H9 (cell line): ENCODE measurements around the gene RPAP2. TPM values are rescaled to one million over a fixed set of nuclear protein-coding genes. Genes with fewer than 3 reads are reported as not detected.

Experiments
- DNase-seq: peaks from one replicate; pipeline ENCODE4 v3.0.0-alpha.2; 2017
- H2AFZ ChIP-seq: one replicate; pipeline ENCODE4 v1.6.1; 2013; ENCODE audit warnings: mild to moderate bottlenecking, low read length, control low read depth, moderate library complexity
- H2AK5ac ChIP-seq: 2 replicates; pipeline ENCODE4 v1.6.1; 2013; ENCODE audit warnings: low read length, control low read depth, mixed read lengths; ENCODE audit not compliant: insufficient read length
- H2BK120ac ChIP-seq: one replicate; pipeline ENCODE4 v1.6.1; 2013; ENCODE audit warnings: low read depth, mild to moderate bottlenecking, low read length, control low read depth, inconsistent platforms; ENCODE audit not compliant: poor library complexity, severe bottlenecking
- H2BK12ac ChIP-seq: 2 replicates; pipeline ENCODE4 v1.6.1; 2013; ENCODE audit warnings: low read length, control low read depth, mixed read lengths, low read depth; ENCODE audit not compliant: insufficient read length
- H2BK15ac ChIP-seq: 2 replicates; pipeline ENCODE4 v1.6.1; 2013; ENCODE audit warnings: low read depth, low read length, control low read depth
- H2BK20ac ChIP-seq: one replicate; pipeline ENCODE4 v1.6.1; 2013; ENCODE audit warnings: low read depth, mild to moderate bottlenecking, low read length, control low read depth, inconsistent platforms; ENCODE audit not compliant: poor library complexity, severe bottlenecking
- H2BK5ac ChIP-seq: 2 replicates; pipeline ENCODE4 v1.6.1; 2013; ENCODE audit warnings: low read length, control low read depth, mixed read lengths; ENCODE audit not compliant: insufficient read length
- H3K14ac ChIP-seq: 2 replicates; pipeline ENCODE4 v1.6.1; 2013; ENCODE audit warnings: low read length, control low read depth; ENCODE audit not compliant: insufficient read depth
- H3K18ac ChIP-seq: 2 replicates; pipeline ENCODE4 v1.6.1; 2013; ENCODE audit warnings: low read depth, mild to moderate bottlenecking, mixed read lengths, low read length, control low read depth; ENCODE audit not compliant: insufficient read length
- H3K23ac ChIP-seq: 2 replicates; pipeline ENCODE4 v1.6.1; 2013; ENCODE audit warnings: low read length, control low read depth, mixed read lengths, low read depth; ENCODE audit not compliant: insufficient read length
- H3K23me2 ChIP-seq: 2 replicates; pipeline ENCODE4 v1.6.1; 2013; ENCODE audit warnings: low read depth, mild to moderate bottlenecking, mixed read lengths, low read length, control low read depth; ENCODE audit not compliant: insufficient read length, poor library complexity, severe bottlenecking
- H3K27ac ChIP-seq: 2 replicates; pipeline ENCODE4 v1.5.1; 2013; ENCODE audit warnings: low read length, control low read depth, mixed read lengths, low read depth; ENCODE audit not compliant: insufficient read length
- H3K27me3 ChIP-seq: 2 replicates; pipeline ENCODE4 v1.6.1; 2013; ENCODE audit warnings: low read length, control low read depth, inconsistent platforms; ENCODE audit not compliant: insufficient read depth
- H3K4ac ChIP-seq: 2 replicates; pipeline ENCODE4 v1.6.1; 2013; ENCODE audit warnings: low read depth, mild to moderate bottlenecking, control low read depth, inconsistent platforms, low read length, moderate library complexity
- H3K4me1 ChIP-seq: 2 replicates; pipeline ENCODE4 v1.6.1; 2013; ENCODE audit warnings: low read length, control low read depth, inconsistent platforms; ENCODE audit not compliant: insufficient read depth
- H3K4me2 ChIP-seq: 2 replicates; pipeline ENCODE4 v1.6.1; 2013; ENCODE audit warnings: low read length, control low read depth, mixed read lengths; ENCODE audit not compliant: insufficient read length, insufficient read depth
- H3K56ac ChIP-seq: 2 replicates; pipeline ENCODE4 v1.6.1; 2013; ENCODE audit warnings: low read depth, mild to moderate bottlenecking, mixed read lengths, low read length, control low read depth; ENCODE audit not compliant: insufficient read length
- H3K79me1 ChIP-seq: 2 replicates; pipeline ENCODE4 v1.6.1; 2013; ENCODE audit warnings: low read depth, mild to moderate bottlenecking, moderate library complexity, low read length, control low read depth, inconsistent platforms; ENCODE audit not compliant: insufficient read depth, poor library complexity, severe bottlenecking
- H3K79me2 ChIP-seq: 2 replicates; pipeline ENCODE4 v1.6.1; 2013; ENCODE audit warnings: low read length, control low read depth, inconsistent platforms; ENCODE audit not compliant: insufficient read depth
- H3K9ac ChIP-seq: 2 replicates; pipeline ENCODE4 v1.6.1; 2013; ENCODE audit warnings: low read length, control low read depth, mixed read lengths; ENCODE audit not compliant: insufficient read length; ENCODE audit errors: extremely low read depth
- H3K9me3 ChIP-seq: one replicate; pipeline ENCODE4 v1.6.1; 2013; ENCODE audit warnings: low read depth, low read length, inconsistent platforms; ENCODE audit not compliant: control insufficient read depth
- H3T11ph ChIP-seq: one replicate; pipeline ENCODE4 v1.6.1; 2013; ENCODE audit warnings: mild to moderate bottlenecking, low read length, control low read depth, inconsistent platforms
- H4K20me1 ChIP-seq: one replicate; pipeline ENCODE4 v1.6.1; 2013; ENCODE audit not compliant: control insufficient read depth, insufficient read length, insufficient read depth
- H4K5ac ChIP-seq: 2 replicates; pipeline ENCODE4 v1.6.1; 2013; ENCODE audit warnings: low read depth, mild to moderate bottlenecking, mixed read lengths, low read length, control low read depth; ENCODE audit not compliant: insufficient read length
- H4K8ac ChIP-seq: replicated peaks from 2 replicates; pipeline ENCODE4 v1.6.1; 2013; ENCODE audit warnings: low read length, control low read depth, mixed read lengths, low read depth; ENCODE audit not compliant: insufficient read length
- H4K91ac ChIP-seq: 2 replicates; pipeline ENCODE4 v1.6.1; 2013; ENCODE audit warnings: low read depth, mild to moderate bottlenecking, moderate library complexity, mixed read lengths, low read length, control low read depth; ENCODE audit not compliant: insufficient read length
- H3K27ac Mint-ChIP-seq, 3 experiments: 2 replicates in 2 of 3; 3 replicates in 1 of 3; pipeline ENCODE4 v1.8.0; 2020 to 2021; ENCODE audit warnings: mixed read lengths in 3 of 3, mild to moderate bottlenecking in 1 of 3, moderate library complexity in 1 of 3
- H3K27me3 Mint-ChIP-seq: 2 replicates; pipeline ENCODE4 v1.8.0; 2021; ENCODE audit warnings: low read depth, mild to moderate bottlenecking, moderate library complexity, mixed read lengths
- H3K36me3 Mint-ChIP-seq, 3 experiments: 2 replicates in 2 of 3; 3 replicates in 1 of 3; pipeline ENCODE4 v1.8.0; 2020 to 2021; ENCODE audit warnings: low read depth in 3 of 3, mixed read lengths in 3 of 3; ENCODE audit not compliant: insufficient read depth in 1 of 3
- H3K4me1 Mint-ChIP-seq, 2 experiments: 2 replicates each; pipeline ENCODE4 v1.8.0; 2020; ENCODE audit warnings: mixed read lengths in 2 of 2
- H3K4me3 Mint-ChIP-seq, 2 experiments: 2 replicates in 1 of 2; 3 replicates in 1 of 2; pipeline ENCODE4 v1.8.0; 2020 to 2021; ENCODE audit warnings: mild to moderate bottlenecking in 2 of 2, mixed read lengths in 2 of 2, moderate library complexity in 1 of 2
- H3K9me3 Mint-ChIP-seq, 2 experiments: 2 replicates in 1 of 2; 3 replicates in 1 of 2; pipeline ENCODE4 v1.8.0; 2020; ENCODE audit warnings: mild to moderate bottlenecking in 2 of 2, mixed read lengths in 2 of 2, moderate library complexity in 1 of 2
- CTCF ChIP-seq: fragments of 200-600 bp; sonication (generic); conservative IDR thresholded peaks from 3 replicates; pipeline ENCODE4 v1.8.0; 2021; ENCODE audit warnings: antibody characterized with exemption, mild to moderate bottlenecking
- WGBS: extraction: QIAGEN DNeasy Blood & Tissue Kit; methylation state at CpG from one replicate; pipeline ENCODE4 v1.1.7; 2013; ENCODE audit warnings: missing lambda C conversion rate, low lambda C conversion rate, mixed read lengths; ENCODE audit not compliant: insufficient read length; ENCODE audit errors: extremely low coverage; 5-methylcytosine and 5-hydroxymethylcytosine counted together
- total RNA-seq: library from RNA; stranded (reverse); gene quantifications from 2 replicates; pipeline ENCODE4 v1.2.1, GENCODE V29; 2021

Gene RPAP2
- total RNA-seq, 1 experiment from 2014 or later, result 27.4 TPM

- Histone ChIP-seq H3K4me2 (no peak overlapping the region), H2BK20ac (no peak overlapping the region), H4K5ac (no peak overlapping the region), H3K27me3 (no peaks in the 10 kb centered on the region), H4K91ac (no peak overlapping the region), H3K23ac (no peak overlapping the region), H3K56ac (no peak overlapping the region), H3K9ac (no peak overlapping the region), H3K27ac (no peak overlapping the region), H3K4me1 (no peaks in the 10 kb centered on the region), H3K23me2 (no peaks in the 10 kb centered on the region), H3K79me2 (no peaks in the 10 kb centered on the region), H3K79me1 (no peaks in the 10 kb centered on the region), H3K18ac (no peak overlapping the region), H2BK15ac (no peak overlapping the region), H4K8ac (no peak overlapping the region), H3T11ph (no peak overlapping the region), H3K9me3 (no peaks in the 10 kb centered on the region), H2BK120ac (no peak overlapping the region), H2BK5ac (no peak overlapping the region), H4K20me1 (no peaks in the 10 kb centered on the region), H2BK12ac (no peak overlapping the region), H3K4ac (no peak overlapping the region), H2AFZ (no peak overlapping the region), H3K14ac (no peak overlapping the region), H2AK5ac (no peak overlapping the region)
- Mint-ChIP-seq H3K27me3 (no peaks in the 10 kb centered on the region), H3K36me3 (peaks cover 0 to 8% (median 4%) of the 10 kb centered on the region in 3 experiments; a peak in 5 of 7 replicates), H3K27ac (no peak overlapping the region), H3K4me3 (no peak overlapping the region), H3K9me3 (no peaks in the 10 kb centered on the region), H3K4me1 (no peaks in the 10 kb centered on the region)
- no peak for DNase-seq
- no peak for TF ChIP-seq CTCF
- WGBS, result no CpG with 5 or more reads among the region's 4 CpGs
Observed at GRCh38 chr1:92365378-92366039, 66.7 kb downstream of the RPAP2 start.
